Glutamatergic neuron (in vitro differentiated cells): Measurements from ENCODE around the gene TRIM25. TPM values are rescaled to one million over a fixed set of nuclear protein-coding genes. Genes with fewer than 3 reads are reported as not detected.
A peak's percentile ranks its signal among the peaks of the same experiment; 100 is the strongest.

Source experiments
- DNase-seq: peaks from one replicate; pipeline ENCODE4 v3.0.0; 2022
- H3K27ac Mint-ChIP-seq: one replicate; pipeline ENCODE4 v1.8.0; 2020; ENCODE audit warnings: mild to moderate bottlenecking, mixed read lengths, inconsistent platforms; ENCODE audit not compliant: unreplicated experiment
- H3K27me3 Mint-ChIP-seq: one replicate; pipeline ENCODE4 v1.8.0; 2020; ENCODE audit warnings: mild to moderate bottlenecking, moderate library complexity, mixed read lengths, inconsistent platforms; ENCODE audit not compliant: unreplicated experiment
- H3K36me3 Mint-ChIP-seq: one replicate; pipeline ENCODE4 v1.8.0; 2020; ENCODE audit warnings: mild to moderate bottlenecking, mixed read lengths, inconsistent platforms; ENCODE audit not compliant: unreplicated experiment
- H3K4me1 Mint-ChIP-seq: one replicate; pipeline ENCODE4 v1.8.0; 2020; ENCODE audit warnings: mild to moderate bottlenecking, low read depth, mixed read lengths, inconsistent platforms; ENCODE audit not compliant: unreplicated experiment
- H3K4me3 Mint-ChIP-seq: one replicate; pipeline ENCODE4 v1.8.0; 2020; ENCODE audit warnings: mild to moderate bottlenecking, mixed read lengths, inconsistent platforms; ENCODE audit not compliant: unreplicated experiment
- H3K9me3 Mint-ChIP-seq: one replicate; pipeline ENCODE4 v1.8.0; 2020; ENCODE audit warnings: mild to moderate bottlenecking, moderate library complexity, mixed read lengths, inconsistent platforms; ENCODE audit not compliant: unreplicated experiment
- CTCF ChIP-seq: fragments of 200-600 bp; sonication (generic); IDR thresholded peaks from one replicate; pipeline ENCODE4 v1.5.0; 2021; ENCODE audit not compliant: partially characterized antibody, unreplicated experiment
- total RNA-seq: library from RNA; stranded (reverse); fragmentation: NEBNext Ultra II Directional; extraction: Animal tissue kit (Norgen Biotek cat#: 25700); gene quantifications from one replicate; pipeline ENCODE4 v1.2.1, GENCODE V29; 2021; ENCODE audit not compliant: unreplicated experiment

The TRIM25 gene
- total RNA-seq, 1 donor from 2014 or later = 1.9 TPM

- no peaks in the 10 kb centered on the region for H3K9me3 Mint-ChIP-seq
- no peak overlapping the region for H3K27ac Mint-ChIP-seq
- DNase-seq = no peak
- peaks cover 6% of the 10 kb centered on the region for H3K36me3 Mint-ChIP-seq
- H3K27me3 Mint-ChIP-seq = no peaks in the 10 kb centered on the region
- no peaks in the 10 kb centered on the region for H3K4me1 Mint-ChIP-seq
- TF ChIP-seq CTCF = no peak
- no peak overlapping the region for H3K4me3 Mint-ChIP-seq
Observed at GRCh38 chr17:56894859-56895455, 18.9 kb downstream of the TRIM25 start.

- Mint-ChIP-seq H3K36me3 (peaks cover 6% of the 10 kb centered on the region), H3K9me3 (no peaks in the 10 kb centered on the region), H3K4me1 (no peaks in the 10 kb centered on the region), H3K4me3 (no peak overlapping the region), H3K27ac (no peak overlapping the region), H3K27me3 (no peaks in the 10 kb centered on the region)
- no peak for TF ChIP-seq CTCF
- DNase-seq = no peak
Observed at GRCh38 chr17:56893503-56893902, 20.3 kb downstream of the TRIM25 start.

GRCh38 chr17:56892333-56892732 is 21.5 kb downstream of the TRIM25 start:
- no peak for TF ChIP-seq CTCF
- Mint-ChIP-seq H3K4me3 (no peak overlapping the region), H3K4me1 (no peaks in the 10 kb centered on the region), H3K27ac (peak overlapping the region; percentile 24), H3K36me3 (peaks cover 10% of the 10 kb centered on the region), H3K9me3 (peaks cover 4% of the 10 kb centered on the region), H3K27me3 (no peaks in the 10 kb centered on the region)
- DNase-seq = no peak

GRCh38 chr17:56891751-56892150 is 22.1 kb downstream of the TRIM25 start:
- DNase-seq = peak; percentile 23
- no peak overlapping the region for H3K4me3 Mint-ChIP-seq
- peaks cover 7% of the 10 kb centered on the region for H3K9me3 Mint-ChIP-seq
- H3K27me3 Mint-ChIP-seq = no peaks in the 10 kb centered on the region
- no peak for TF ChIP-seq CTCF
- no peak overlapping the region for H3K27ac Mint-ChIP-seq
- no peaks in the 10 kb centered on the region for H3K4me1 Mint-ChIP-seq
- H3K36me3 Mint-ChIP-seq = peaks cover 16% of the 10 kb centered on the region

- H3K36me3 Mint-ChIP-seq = peaks cover 17% of the 10 kb centered on the region
Observed at GRCh38 chr17:56890906-56891674, 22.8 kb downstream of the TRIM25 start.

More at GRCh38 chr17:56890906-56891674, 22.8 kb downstream of the TRIM25 start:
- Mint-ChIP-seq H3K9me3 (peaks cover 7% of the 10 kb centered on the region), H3K4me1 (no peaks in the 10 kb centered on the region), H3K4me3 (no peak overlapping the region), H3K27me3 (no peaks in the 10 kb centered on the region), H3K27ac (no peak overlapping the region)
- no peak for TF ChIP-seq CTCF
- no peak for DNase-seq
